GM21390 (cell line): ENCODE data around the gene UNC80.

Experiments
- ATAC-seq: cut with Tn5 transposase; IDR thresholded peaks from one replicate; pipeline ENCODE4 v1.9.1; 2021; ENCODE audit not compliant: unreplicated experiment

Gene UNC80

DNA sequence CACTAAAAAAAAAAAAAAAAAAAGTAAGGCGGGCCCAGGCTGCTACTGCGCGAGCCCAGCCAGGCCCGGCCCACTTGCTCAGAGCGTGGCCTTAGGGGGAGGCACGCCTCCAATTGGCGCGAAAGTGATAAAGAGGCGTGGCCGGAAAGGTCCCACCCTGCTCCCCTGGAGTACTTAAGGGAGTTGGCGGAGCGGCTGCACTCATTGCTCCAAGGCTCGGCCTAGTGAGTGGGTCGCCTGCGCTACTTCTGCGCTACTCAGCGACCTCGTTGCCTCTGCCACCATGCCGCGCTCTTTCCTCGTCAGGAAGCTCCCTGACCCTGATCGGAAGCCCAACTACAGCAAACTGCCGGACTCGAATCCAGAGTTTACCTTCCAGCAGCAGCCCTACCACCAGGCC, 36.9 kb downstream of the UNC80 start:
- no peak for ATAC-seq

DNA sequence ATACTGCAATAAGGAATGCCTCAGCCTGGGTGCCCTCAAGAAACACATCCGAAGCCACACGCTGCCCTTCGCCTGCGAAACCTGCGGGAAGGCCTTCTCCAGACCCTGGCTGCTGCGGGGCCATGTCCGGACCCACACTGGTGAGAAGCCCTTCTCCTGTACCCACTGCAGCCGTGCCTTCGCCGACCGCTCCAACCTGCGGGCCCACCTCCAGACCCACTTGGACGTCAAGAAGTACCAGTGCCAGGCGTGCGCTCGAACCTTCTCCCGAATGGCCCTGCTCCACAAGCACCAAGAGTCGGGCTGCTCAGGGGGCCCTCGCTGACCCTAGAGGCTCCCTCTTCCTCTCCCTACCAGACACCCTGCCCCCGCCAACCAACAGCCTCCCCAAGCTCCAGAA, 37.6 kb downstream of the UNC80 start:
- no peak for ATAC-seq

DNA sequence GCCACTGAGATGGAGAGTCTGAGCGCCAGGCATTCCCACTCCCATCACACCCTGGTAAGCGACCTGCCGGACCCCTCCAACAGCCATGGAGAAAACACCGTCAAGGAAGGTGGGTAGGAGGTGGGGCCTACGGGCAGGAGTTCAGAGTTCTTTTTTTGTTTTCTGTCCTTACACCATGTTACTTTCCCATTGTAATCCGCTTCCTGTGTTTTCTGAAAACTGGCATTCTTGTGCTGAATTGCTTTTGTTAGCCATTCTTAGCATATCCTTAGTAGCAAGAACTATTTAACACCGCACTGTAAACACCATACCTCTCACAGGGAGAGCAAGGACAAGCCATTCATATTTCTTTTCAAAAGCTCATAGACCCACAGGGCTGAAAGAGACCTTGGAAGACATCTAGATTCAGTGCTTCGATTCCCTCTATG, 46.2 kb downstream of the UNC80 start:
- no peak for ATAC-seq

DNA sequence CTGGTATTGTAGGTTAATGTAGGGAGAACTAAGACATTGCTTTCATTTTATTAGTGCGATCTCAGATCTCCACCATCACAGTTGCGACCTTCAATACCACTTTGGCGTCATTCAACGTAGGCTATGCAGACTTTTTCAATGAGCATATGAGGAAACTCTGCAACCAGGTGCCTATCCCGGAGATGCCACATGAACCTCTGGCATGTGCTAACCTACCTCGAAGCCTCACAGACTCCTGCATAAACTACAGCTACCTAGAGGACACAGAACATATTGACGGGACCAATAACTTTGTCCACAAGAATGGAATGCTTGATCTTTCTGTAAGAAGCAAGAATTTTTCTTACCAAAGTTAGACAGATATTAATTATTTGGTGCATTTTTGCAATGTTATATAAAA, 47.3 kb downstream of the UNC80 start:
- no peak for ATAC-seq

DNA sequence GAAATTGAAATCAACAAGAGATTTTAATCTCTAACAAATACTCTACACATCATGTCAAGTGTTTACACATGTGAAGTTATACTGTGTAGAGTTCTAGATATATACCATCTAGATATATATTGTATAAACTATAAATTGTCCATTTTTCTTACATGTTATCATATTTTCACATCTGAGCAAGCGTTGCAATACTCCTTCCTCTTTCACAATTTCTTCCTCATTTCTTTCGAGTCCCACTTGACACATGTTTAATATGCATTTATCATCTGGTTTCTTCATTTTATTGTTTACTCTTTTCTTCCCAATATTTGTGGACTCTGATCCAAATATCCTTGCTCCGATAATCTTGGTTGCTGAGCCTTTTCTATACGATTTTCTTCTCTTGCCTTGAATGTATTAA, 50.2 kb downstream of the UNC80 start:
- ATAC-seq: no peak

DNA sequence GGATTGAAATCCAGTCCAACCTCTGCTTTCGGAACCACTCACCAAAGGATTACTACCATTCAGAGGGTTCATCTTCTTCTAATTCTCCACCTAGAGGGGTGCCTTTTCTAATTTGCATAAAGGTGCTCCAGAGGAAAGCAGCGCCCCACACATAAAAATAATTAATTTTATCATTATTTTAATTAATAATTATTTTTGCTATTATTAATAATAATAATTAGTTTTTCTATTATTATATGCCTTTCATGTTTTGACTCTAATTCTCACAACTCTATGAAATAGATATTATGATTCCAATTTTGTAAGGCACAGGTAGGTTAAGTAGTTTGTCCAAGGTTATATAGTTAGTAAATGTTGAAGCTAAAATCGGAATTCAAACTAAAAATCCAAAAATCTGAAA, 51.9 kb downstream of the UNC80 start:
- no peak for ATAC-seq

DNA sequence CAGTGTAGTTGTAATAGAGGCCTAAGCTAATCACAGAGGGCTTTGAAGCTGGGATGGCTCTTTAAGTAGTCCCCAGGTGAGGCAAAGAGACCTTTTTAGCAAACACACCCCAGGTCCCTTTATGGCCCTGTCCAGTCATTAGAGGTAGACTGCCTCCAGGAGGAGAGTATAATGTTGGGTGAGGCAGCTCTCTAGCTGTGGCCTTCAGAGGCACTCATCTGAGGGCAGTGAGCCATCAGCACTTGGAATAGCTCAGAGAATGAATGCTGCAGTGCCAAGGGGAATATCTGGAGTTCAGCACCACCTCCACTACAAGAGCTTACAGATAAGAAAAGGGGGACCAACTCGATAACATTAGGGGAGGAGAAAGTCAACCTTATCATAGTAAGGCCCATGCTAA, 52.8 kb downstream of the UNC80 start:
- no peak for ATAC-seq

DNA sequence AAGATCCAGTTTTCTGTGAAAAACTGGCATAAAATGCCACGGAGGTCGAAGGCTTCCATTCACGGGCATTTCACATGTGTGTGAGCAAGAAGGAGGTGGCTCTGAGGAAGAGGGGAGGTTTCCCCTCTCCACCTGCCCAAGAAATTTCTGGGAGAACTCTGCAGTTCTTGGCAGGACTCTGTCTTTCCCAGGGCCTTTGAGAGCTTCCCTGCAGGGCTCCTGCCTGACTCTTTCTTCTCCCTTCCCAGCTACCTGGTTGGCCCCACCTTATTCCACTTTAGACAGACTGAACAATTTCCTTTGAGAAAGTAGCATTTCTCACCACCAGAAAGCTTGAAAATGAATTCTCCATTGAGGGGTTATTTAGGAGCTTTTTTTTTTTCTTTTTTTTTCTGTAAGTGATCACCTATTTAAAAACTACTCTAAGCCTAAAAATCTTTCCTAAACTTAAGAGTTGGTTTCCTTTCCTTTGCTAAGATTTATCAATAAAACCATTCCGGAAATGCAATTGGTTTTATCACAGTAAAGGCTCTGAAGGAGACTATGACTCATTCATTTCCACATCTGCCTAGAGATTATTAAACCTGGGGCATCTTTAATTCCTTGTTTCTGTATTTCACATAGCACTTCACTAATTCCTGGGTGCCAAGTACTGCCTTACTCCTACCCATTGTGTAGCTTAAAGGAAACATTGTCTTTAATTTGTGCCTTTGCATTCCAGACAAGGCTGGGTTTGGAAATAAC, 59.3 kb downstream of the UNC80 start:
- no peak for ATAC-seq

DNA sequence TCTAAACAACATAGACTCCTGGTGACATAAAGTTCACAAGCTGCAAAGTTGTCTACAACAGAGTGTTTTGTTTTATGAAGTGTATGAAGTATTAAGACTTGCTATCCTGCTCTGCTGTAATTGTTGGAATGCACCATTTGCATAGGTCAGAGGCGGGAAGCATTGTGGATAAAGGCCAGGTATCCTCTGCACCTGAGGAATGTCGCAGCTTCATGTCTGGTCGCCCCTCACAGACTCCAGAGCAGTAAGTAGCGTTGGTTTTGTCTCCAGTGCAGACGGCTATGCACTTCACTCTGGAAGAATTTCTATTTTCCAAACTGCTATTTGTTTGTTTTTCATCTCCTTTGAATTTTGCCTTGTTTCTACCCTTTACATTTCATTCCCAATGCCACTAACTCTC, 63.1 kb downstream of the UNC80 start:
- ATAC-seq: no peak

DNA sequence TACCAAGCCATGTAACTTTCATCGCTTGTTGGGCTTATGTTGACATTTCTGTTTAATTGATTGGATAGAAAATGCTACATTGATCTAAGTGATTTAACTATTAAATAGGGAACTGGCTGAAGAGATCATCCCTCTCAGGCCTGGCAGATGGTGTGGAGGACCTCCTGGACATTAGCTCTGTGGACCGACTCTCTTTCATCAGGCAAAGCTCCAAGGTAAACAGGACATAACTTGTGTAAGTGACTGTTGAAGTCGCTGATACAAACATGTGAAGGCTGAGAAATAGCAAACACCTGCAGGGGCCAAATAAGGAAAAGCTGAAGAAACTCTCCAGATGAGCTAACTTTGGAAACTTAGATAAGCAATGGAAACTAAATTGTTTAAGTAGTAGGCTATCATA, 68.8 kb downstream of the UNC80 start:
- ATAC-seq: no peak

DNA sequence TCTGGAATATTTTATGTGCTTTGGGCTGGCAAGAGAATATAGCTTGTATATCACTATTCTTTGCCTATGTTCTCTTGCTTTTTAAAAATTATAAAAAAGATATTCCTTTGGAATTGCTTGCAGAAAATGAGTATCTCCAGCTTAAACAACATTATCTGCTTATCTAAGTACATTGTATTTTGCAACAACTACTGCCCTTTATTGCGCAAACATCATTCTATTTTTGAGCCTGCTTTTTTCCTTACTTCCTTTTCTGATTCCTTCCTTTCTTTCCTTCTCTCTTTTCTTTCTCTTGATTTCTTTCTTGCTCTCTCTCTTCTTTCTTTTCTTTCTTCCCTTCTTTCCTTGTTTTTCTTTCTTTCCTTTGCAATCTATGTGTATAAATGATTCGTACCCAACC, 74.0 kb downstream of the UNC80 start:
- no peak for ATAC-seq

DNA sequence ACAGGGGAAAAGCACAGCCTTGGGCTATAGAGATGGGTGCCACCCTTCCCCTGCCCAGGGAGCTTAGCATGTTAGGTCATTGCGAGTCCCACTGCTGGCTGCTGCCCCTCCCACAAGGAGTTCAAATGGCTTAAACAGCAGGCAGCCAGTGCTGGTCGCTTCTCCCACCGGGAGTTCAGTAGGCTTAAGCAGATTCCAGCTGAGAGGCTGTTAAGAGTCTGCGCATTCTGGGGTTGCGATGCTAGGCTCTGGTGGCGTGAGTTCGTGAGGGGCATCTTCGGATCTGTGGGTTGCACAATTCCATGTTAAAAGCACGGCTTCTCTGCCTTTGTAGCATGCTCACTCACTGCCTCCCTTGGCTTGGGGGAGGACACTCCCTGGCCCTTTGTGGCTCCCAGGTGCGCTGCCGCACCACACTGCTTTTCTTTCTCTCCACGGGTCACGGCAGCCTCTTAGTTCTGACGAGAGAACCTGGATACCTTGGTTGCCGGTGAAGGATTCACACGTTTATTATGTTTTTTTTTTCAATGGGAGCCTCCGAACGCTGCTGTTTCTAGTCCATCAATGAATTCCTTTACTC, 93.2 kb downstream of the UNC80 start:
- no peak for ATAC-seq

DNA sequence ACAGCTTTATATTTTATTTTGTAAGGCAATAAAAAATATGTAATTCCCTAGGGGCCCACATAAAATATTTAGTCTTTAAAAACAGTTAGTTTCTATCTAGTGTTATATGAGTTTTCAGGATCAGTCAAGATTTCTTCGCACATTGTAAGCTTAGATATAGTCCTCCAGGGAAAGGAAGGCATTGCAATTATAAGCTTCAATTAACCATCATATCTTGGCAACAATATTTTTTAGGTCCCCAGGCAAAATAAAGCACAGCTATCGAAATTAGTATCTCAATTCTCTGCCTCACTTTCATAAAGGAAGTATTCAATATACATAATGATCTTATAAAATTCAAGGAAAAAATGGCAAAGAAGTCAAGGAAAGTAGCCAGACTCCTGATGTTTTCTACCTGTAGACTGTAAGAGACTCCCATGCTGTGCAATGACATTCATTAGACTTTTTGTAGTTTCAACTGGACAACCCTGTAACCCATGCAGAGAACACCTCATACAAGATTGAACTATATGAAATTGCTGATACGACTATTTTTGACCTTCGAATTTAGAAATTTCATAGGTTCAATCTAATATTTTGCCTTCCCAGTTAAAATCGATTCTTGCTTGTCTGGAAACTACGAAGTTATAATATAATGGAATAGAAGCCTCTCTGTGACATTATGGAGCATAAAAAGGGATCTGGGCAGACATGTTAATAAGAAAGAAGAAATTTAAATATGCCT, 96.8 kb downstream of the UNC80 start:
- ATAC-seq: no peak

DNA sequence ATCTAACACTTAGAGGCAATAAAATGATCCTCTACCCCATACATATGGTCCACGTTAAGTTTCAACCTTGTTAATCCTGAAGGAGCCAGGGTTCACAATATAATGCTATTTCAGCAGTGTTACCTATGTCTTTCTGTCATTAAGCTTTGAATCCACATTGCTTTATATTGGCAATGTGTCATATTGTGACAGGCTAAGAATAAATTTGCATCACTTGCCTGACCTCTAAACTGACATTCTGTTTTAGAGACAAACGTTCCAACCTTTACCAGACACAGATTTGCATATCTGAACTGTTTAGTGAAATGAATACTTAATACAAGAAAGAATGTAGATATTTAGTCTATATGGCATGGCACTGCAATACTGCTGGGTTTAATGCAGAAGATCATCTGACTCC, 98.4 kb downstream of the UNC80 start:
- ATAC-seq: no peak

DNA sequence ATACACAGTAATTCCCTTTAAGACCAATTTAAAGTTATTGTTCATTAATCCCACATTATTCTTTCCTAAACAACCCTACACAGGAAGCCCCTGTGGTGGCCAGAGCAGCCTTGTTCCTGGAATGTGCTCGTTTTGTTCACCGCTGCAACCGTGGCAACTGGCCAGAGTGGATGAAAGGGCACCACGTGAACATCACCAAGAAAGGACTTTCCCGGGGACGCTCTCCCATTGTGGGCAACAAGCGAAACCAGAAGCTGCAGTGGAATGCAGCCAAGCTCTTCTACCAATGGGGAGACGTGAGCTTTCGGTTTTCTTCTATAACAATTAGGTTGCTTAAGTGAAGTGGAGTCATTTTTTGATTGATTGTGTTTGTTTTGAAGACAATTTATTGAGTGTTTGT, 101.0 kb downstream of the UNC80 start:
- no peak for ATAC-seq

DNA sequence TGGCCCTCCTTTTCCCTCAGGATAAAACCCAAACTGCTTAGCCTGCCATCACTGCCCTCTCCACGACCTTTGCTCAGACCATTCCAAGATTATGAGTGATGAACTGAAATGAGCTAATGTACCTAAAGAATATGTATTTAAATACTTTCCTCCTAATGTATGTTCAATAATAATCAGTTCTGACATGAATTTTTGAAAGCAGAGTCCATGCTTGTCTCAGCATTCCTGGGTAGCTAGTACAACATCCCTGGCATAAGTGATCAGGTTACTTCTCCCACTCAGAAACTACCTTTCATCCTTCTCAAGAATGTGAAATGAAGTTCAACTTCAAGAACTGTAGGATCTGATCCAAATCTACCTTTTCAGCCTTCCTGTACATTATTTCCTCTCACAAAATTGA, 103.6 kb downstream of the UNC80 start:
- no peak for ATAC-seq

DNA sequence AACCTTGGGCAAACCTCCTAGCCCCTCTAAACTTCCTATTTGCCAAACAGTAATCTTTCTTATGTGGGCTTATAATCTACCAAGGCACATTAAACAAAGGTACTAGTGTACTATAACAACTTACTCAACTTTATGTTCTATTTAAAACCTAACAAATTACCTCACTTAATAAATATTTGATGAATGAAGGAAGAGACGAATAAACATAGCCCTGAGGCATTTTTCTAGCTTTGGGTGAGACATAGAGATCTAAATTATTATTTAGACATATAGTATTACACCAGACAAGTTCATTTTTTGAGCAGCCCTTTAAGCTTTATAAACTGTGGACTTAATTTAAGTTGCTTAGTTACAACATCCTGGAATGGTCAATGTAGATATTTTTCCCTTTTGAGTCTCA, 104.6 kb downstream of the UNC80 start:
- no peak for ATAC-seq

DNA sequence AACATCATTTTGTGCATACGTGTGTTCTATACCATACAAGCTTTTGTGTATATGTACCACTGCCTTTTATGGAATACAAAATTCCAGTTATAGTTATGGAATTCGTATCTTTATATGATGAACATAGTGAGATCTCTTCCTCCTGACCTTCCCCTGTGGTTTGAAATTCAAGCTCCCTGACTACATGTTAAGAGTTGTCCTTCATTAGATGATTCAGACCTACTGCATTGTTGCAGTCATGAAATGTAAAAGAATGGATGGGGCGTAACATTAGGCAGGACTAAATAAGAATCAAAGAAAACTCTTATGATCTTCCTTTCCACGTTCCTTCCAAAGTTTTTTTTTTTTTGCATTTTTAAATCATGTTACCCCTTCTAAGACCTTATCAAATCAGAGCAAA, 107.1 kb downstream of the UNC80 start:
- no peak for ATAC-seq

DNA sequence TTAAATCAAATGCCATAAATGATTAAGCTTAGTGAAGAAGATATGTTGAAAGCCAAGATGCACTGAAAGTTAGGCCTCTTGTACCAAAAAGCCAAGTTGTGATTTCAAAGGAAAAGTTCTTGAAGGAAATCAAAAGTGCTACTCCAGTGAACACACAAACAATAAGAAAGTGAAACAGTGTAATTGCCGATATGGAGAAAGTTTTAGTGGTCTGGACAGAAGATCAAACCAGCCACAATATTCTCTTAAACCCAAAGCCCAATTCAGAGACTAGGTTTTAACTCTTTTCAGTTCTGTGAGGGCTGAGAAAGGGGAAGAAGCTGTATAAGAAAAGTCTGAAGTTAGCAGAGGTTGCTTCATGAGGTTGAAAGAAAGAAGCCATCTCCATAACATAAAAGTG, 129.0 kb downstream of the UNC80 start:
- ATAC-seq: no peak

DNA sequence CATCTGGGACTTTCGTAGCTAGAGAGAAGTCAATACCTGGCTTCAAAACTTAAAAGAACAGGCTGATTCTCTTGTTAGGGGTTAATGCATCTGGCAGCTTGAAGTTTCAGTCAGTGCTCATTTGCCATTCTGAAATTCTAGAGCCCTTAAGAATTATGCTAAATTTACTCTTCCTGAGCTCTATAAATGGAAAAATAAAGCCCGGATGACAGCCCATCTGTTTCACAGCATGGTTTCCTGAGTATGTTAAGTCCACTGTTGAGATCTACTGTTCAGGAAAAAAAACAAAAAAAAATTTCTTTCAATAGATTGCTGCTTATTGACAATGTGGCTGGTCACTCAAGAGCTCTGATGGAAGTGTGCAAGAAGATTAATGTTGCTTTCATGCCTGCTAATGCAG, 129.5 kb downstream of the UNC80 start:
- ATAC-seq: no peak

DNA sequence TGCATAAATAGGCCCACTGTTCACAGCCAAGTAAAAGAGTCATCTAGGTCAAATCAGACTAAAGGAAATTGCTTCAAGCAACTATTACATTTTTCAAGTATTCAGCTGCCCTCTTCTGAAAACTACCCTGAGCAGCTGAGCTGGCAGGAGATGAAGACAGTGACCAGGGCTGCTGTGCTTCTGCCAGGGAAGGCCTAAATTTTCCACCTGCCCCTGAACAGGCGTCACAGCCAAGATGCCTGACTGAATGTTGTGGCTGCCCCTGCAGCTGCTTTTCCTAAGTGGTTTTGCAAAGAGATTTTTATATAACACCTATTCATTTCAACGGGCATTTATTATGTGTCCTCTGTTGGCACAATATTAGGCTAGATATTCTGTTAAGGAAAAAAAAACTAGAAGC, 134.1 kb downstream of the UNC80 start:
- no peak for ATAC-seq

DNA sequence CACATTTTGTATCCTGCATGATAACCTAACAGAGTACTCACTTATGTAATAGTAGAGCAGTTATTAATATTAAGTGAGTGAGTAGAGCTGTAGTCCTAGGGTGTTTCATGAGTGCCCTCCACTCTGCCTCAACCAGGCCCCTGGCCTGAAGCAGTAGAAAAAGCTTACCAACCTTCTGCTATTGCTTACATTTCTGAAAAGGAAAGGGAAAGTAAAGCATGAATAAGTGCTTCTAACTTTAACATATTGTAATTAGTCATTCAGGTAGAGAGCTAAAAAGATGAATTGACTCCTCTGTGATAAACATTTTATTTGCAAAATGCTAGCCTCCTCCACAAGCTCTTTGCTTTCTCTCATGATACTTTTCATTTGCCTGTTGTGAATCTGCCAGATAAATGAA, 136.1 kb downstream of the UNC80 start:
- ATAC-seq: no peak
